Measurements from ENCODE around the gene ASGR1. TPM values are rescaled to one million over a fixed set of nuclear protein-coding genes. Genes with fewer than 3 reads are reported as not detected.

The ASGR1 gene
- total and polyA plus RNA-seq, 2 donors, result 0.90 to 3.3 TPM

- H3K9me3 ChIP-seq (ENCODE audit: control insufficient read depth in 2 of 2, insufficient read depth in 1 of 2, low read length in 1 of 2), result peaks cover 0 to 3% of the 10 kb centered on the region in 2 donors
- H3K36me3 ChIP-seq (ENCODE audit: control insufficient read depth in 2 of 2, insufficient read depth in 2 of 2, low read length in 1 of 2), result peaks cover 6 to 10% of the 10 kb centered on the region in 2 donors
- 3% methylated on average over 32 of the region's 32 CpGs for WGBS
- peak overlapping the region; percentile 64 to 90 for H3K27ac ChIP-seq (ENCODE audit: low read depth in 1 of 2, low read length in 1 of 2)
- peak in 3 of 9 donors; percentile 65 to 81 (median 76) for DNase-seq (ENCODE audit: low read depth in 6 of 9, low spot score in 9 of 9)
- no peaks in the 10 kb centered on the region for H3K27me3 ChIP-seq (ENCODE audit: control insufficient read depth in 2 of 2, insufficient read depth in 1 of 2, low read length in 1 of 2)
- H3K4me1 ChIP-seq (ENCODE audit: control insufficient read depth in 2 of 2, insufficient read depth in 2 of 2, low read length in 2 of 2), result peaks cover 53 to 78% of the 10 kb centered on the region in 2 donors
- peak overlapping the region; percentile 58 to 65 for H3K4me3 ChIP-seq (ENCODE audit: low read length in 2 of 2)
Measured at GRCh38 chr17:7217113-7217987, 38.2 kb upstream of the ASGR1 start.

DNA sequence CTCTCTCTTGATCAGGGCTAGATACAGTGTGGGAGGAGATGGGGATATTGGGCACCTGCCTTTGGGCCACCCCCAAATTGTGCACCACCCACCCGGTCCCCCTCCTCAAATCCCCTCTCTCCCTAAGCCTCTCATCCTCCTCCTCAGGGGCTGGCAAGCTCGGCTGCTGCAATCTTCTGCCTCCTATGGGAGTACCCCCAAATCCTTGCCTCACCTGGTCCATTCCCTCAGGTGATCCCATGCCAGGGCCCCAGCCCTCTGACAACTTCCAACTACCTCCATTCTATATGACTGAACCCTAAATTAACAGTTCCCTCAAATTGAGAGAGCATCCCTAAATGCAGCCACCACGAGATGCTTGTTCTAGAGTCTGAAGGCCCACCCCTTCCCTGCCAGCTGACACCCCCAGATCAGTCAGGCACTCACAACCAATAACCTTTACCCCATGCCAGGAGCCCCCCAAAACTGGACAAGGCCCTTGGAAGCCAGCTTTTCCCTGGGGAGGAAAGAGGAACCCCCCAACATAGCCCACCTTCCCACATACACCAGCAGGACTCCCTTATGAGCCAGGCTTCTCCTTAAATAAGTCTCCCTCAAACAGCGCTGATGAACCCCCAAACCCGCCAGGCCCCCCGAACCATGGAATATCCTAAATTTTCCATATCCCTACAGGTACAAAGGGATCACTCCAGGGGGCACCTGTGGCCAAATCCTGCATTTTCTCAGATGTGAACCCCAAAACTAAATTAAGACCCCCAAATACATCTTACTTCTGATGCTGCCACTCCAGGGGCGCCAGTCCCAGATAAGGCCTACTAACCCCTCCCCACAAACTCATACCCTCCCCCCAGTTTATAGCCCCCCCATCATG lies 37.3 kb upstream of the ASGR1 start:
- Histone ChIP-seq H3K27ac (ENCODE audit: low read depth in 1 of 2, low read length in 1 of 2) (peak overlapping the region; percentile 64 to 90), H3K4me3 (ENCODE audit: low read length in 2 of 2) (peak overlapping the region; percentile 58 to 65), H3K4me1 (ENCODE audit: control insufficient read depth in 2 of 2, insufficient read depth in 2 of 2, low read length in 2 of 2) (peaks cover 53 to 81% of the 10 kb centered on the region in 2 donors), H3K9me3 (ENCODE audit: control insufficient read depth in 2 of 2, insufficient read depth in 1 of 2, low read length in 1 of 2) (peaks cover 0 to 3% of the 10 kb centered on the region in 2 donors), H3K27me3 (ENCODE audit: control insufficient read depth in 2 of 2, insufficient read depth in 1 of 2, low read length in 1 of 2) (peaks cover 0 to 3% of the 10 kb centered on the region in 2 donors), H3K36me3 (ENCODE audit: control insufficient read depth in 2 of 2, insufficient read depth in 2 of 2, low read length in 1 of 2) (peaks cover 0 to 6% of the 10 kb centered on the region in 2 donors)
- DNase-seq (ENCODE audit: low read depth in 6 of 9, low spot score in 9 of 9), result peak in 1 of 9 donors; percentile 37
- WGBS, result 42% methylated on average over 7 of the region's 7 CpGs

DNA sequence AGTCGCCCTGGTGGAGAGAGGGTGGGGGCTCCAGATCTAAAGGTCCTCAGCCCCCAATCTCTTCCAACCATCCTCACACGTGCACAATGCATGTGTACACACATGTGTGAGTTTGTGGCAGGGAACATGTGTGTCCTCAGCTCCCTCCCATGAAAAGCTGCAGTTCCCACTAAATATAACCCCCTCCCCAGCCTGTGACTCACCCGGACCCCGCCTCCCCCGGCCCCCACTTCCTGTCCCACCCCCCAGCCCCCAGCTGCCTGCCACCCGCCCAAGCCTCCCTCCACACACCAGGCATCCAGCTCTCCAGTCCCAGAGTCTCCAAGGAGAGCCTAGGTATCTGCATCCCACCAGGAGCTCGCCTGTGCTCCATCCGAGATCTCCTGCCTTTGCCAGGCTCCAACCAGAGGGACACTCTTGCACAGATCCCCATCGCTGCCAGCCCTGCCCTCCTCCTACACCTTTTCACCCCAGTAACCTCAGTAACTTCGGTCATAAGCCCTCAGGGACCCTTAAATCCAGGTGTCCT lies 36.5 kb upstream of the ASGR1 start:
- DNase-seq (ENCODE audit: low read depth in 6 of 9, low spot score in 9 of 9), result peak in 2 of 9 donors; percentile 34 to 60
- Histone ChIP-seq H3K4me3 (ENCODE audit: low read length in 2 of 2) (peak overlapping the region; percentile 58 to 65), H3K4me1 (ENCODE audit: control insufficient read depth in 2 of 2, insufficient read depth in 2 of 2, low read length in 2 of 2) (peaks cover 50 to 79% of the 10 kb centered on the region in 2 donors)

DNA sequence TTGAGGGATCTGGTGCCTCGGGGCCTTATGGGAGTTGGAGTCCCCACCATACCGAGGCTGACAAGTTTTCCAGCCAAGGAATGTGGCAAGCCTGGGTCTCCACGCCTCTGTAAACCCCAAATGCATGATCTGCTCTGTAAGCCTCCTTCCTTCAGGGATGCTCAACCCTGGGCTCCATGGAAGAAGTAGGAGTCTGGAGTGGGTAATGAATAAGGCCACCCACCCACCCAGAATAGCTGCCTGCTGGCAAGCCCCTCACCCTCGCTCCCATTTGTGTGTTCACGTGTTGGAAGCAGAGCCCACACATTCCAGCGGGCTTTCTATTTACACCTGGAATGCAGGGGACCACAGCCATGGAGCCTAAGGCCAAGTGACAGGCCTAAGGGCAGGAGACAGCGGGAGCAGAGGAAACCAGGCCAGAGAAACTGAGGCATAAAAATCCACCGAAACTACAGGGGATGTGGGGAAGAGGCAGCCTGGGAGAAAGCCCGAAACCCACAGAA lies 36.0 kb upstream of the ASGR1 start:
- Histone ChIP-seq H3K4me3 (ENCODE audit: low read length in 2 of 2) (peak overlapping the region; percentile 38 to 48), H3K27me3 (ENCODE audit: control insufficient read depth in 2 of 2, insufficient read depth in 1 of 2, low read length in 1 of 2) (peaks cover 0 to 3% of the 10 kb centered on the region in 2 donors), H3K4me1 (ENCODE audit: control insufficient read depth in 2 of 2, insufficient read depth in 2 of 2, low read length in 2 of 2) (peaks cover 45 to 77% of the 10 kb centered on the region in 2 donors)

More for the DNA sequence above, 36.5 kb upstream of the ASGR1 start:
- Histone ChIP-seq H3K9me3 (ENCODE audit: control insufficient read depth in 2 of 2, insufficient read depth in 1 of 2, low read length in 1 of 2) (peaks cover 0 to 3% of the 10 kb centered on the region in 2 donors), H3K36me3 (ENCODE audit: control insufficient read depth in 2 of 2, insufficient read depth in 2 of 2, low read length in 1 of 2) (no peaks in the 10 kb centered on the region), H3K27me3 (ENCODE audit: control insufficient read depth in 2 of 2, insufficient read depth in 1 of 2, low read length in 1 of 2) (peaks cover 0 to 3% of the 10 kb centered on the region in 2 donors), H3K27ac (ENCODE audit: low read depth in 1 of 2, low read length in 1 of 2) (peak overlapping the region; percentile 75 to 90)
- 25% methylated on average over 10 of the region's 10 CpGs for WGBS

GRCh38 chr17:7214300-7215135 lies 35.3 kb upstream of the ASGR1 start:
- Histone ChIP-seq H3K27me3 (ENCODE audit: control insufficient read depth in 2 of 2, insufficient read depth in 1 of 2, low read length in 1 of 2) (peaks cover 0 to 3% of the 10 kb centered on the region in 2 donors), H3K4me1 (ENCODE audit: control insufficient read depth in 2 of 2, insufficient read depth in 2 of 2, low read length in 2 of 2) (peaks cover 45 to 75% of the 10 kb centered on the region in 2 donors), H3K36me3 (ENCODE audit: control insufficient read depth in 2 of 2, insufficient read depth in 2 of 2, low read length in 1 of 2) (no peaks in the 10 kb centered on the region), H3K9me3 (ENCODE audit: control insufficient read depth in 2 of 2, insufficient read depth in 1 of 2, low read length in 1 of 2) (peaks cover 0 to 3% of the 10 kb centered on the region in 2 donors), H3K4me3 (ENCODE audit: low read length in 2 of 2) (peak overlapping the region; percentile 38 to 48), H3K27ac (ENCODE audit: low read depth in 1 of 2, low read length in 1 of 2) (peak overlapping the region; percentile 75 to 90)
- WGBS, result under 1% methylated on average over 45 of the region's 45 CpGs
- peak; percentile 86 to 98 (median 94) for DNase-seq (ENCODE audit: low read depth in 6 of 9, low spot score in 9 of 9)

More for the DNA sequence above, 36.0 kb upstream of the ASGR1 start:
- Histone ChIP-seq H3K27ac (ENCODE audit: low read depth in 1 of 2, low read length in 1 of 2) (peak overlapping the region; percentile 75 to 90), H3K36me3 (ENCODE audit: control insufficient read depth in 2 of 2, insufficient read depth in 2 of 2, low read length in 1 of 2) (no peaks in the 10 kb centered on the region), H3K9me3 (ENCODE audit: control insufficient read depth in 2 of 2, insufficient read depth in 1 of 2, low read length in 1 of 2) (peaks cover 0 to 3% of the 10 kb centered on the region in 2 donors)
- 46% methylated on average over 9 of the region's 9 CpGs for WGBS
- DNase-seq (ENCODE audit: low read depth in 6 of 9, low spot score in 9 of 9), result no peak

- WGBS, result 6% methylated on average over 15 of the region's 15 CpGs
- DNase-seq (ENCODE audit: low read depth in 6 of 9, low spot score in 9 of 9), result peak in 2 of 9 donors; percentile 75 to 84
- H3K27me3 ChIP-seq (ENCODE audit: control insufficient read depth in 2 of 2, insufficient read depth in 1 of 2, low read length in 1 of 2), result peaks cover 0 to 3% of the 10 kb centered on the region in 2 donors
- H3K36me3 ChIP-seq (ENCODE audit: control insufficient read depth in 2 of 2, insufficient read depth in 2 of 2, low read length in 1 of 2), result no peaks in the 10 kb centered on the region
- peak overlapping the region; percentile 75 to 90 for H3K27ac ChIP-seq (ENCODE audit: low read depth in 1 of 2, low read length in 1 of 2)
- peaks cover 39 to 69% of the 10 kb centered on the region in 2 donors for H3K4me1 ChIP-seq (ENCODE audit: control insufficient read depth in 2 of 2, insufficient read depth in 2 of 2, low read length in 2 of 2)
- H3K9me3 ChIP-seq (ENCODE audit: control insufficient read depth in 2 of 2, insufficient read depth in 1 of 2, low read length in 1 of 2), result peaks cover 0 to 3% of the 10 kb centered on the region in 2 donors
- H3K4me3 ChIP-seq (ENCODE audit: low read length in 2 of 2), result peak overlapping the region; percentile 38 to 48
Measured at GRCh38 chr17:7213895-7214299, 34.7 kb upstream of the ASGR1 start.

GRCh38 chr17:7211491-7212273 lies 32.5 kb upstream of the ASGR1 start:
- Histone ChIP-seq H3K4me3 (ENCODE audit: low read length in 2 of 2) (no peak overlapping the region), H3K4me1 (ENCODE audit: control insufficient read depth in 2 of 2, insufficient read depth in 2 of 2, low read length in 2 of 2) (peaks cover 23 to 51% of the 10 kb centered on the region in 2 donors), H3K36me3 (ENCODE audit: control insufficient read depth in 2 of 2, insufficient read depth in 2 of 2, low read length in 1 of 2) (no peaks in the 10 kb centered on the region), H3K27ac (ENCODE audit: low read depth in 1 of 2, low read length in 1 of 2) (no peak overlapping the region), H3K27me3 (ENCODE audit: control insufficient read depth in 2 of 2, insufficient read depth in 1 of 2, low read length in 1 of 2) (peaks cover 0 to 3% of the 10 kb centered on the region in 2 donors), H3K9me3 (ENCODE audit: control insufficient read depth in 2 of 2, insufficient read depth in 1 of 2, low read length in 1 of 2) (no peaks in the 10 kb centered on the region)
- WGBS, result 74% methylated on average over 35 of the region's 37 CpGs
- DNase-seq (ENCODE audit: low read depth in 6 of 9, low spot score in 9 of 9), result no peak
